PC-9 (cell line): ENCODE results near the gene LHFPL2. TPM values are rescaled to one million over a fixed set of nuclear protein-coding genes. Genes with fewer than 3 reads are reported as not detected.

ENCODE experiments used
- BruUV-seq: library from RNA; stranded (reverse); fragments of 400-500 nt; replicated peaks from 2 replicates; lab custom pipeline; 2021; lab: Mats Ljungman, UMichigan
- CTCF ChIA-PET: fragments of 300-600 bp; sonication (Branson Sonifier 250); formaldehyde crosslinking; loops from one replicate; lab custom pipeline; 2022; ENCODE audit warnings: antibody characterized with exemption; lab: Charles Lee
- POLR2A ChIA-PET: fragments of 300-600 bp; sonication (Branson Sonifier 250); formaldehyde crosslinking; loops from one replicate; lab custom pipeline; 2022; ENCODE audit warnings: antibody characterized with exemption; ENCODE audit not compliant: unreplicated experiment; lab: Charles Lee
- DNase-seq, 2 experiments: peaks; one replicate each; pipeline versions ENCODE4 v3.0.0 to v3.0.0-alpha.2; 2015 to 2022; ENCODE audit warnings: mixed read lengths in 1 of 2
- H2AFZ ChIP-seq: fragments of 200-600 bp; sonication (generic); 2 replicates; pipeline ENCODE4 v1.8.1; 2017; ENCODE audit warnings: antibody characterized with exemption
- H3F3A ChIP-seq: fragments of 200-600 bp; sonication (generic); 2 replicates; pipeline ENCODE4 v1.8.1; 2017; ENCODE audit warnings: antibody characterized with exemption, mild to moderate bottlenecking, low read depth; ENCODE audit not compliant: insufficient read depth
- H3K27ac ChIP-seq: fragments of 200-600 bp; sonication (generic); 2 replicates; pipeline ENCODE4 v1.6.1; 2016; ENCODE audit warnings: mixed run types
- H3K27me3 ChIP-seq: fragments of 200-600 bp; sonication (generic); 2 replicates; pipeline ENCODE4 v1.6.1; 2016; ENCODE audit warnings: low read depth, mixed run types; ENCODE audit not compliant: insufficient read depth
- H3K36me3 ChIP-seq: fragments of 200-600 bp; sonication (generic); 2 replicates; pipeline ENCODE4 v1.6.1; 2016; ENCODE audit warnings: low read depth, mixed run types
- H3K4me1 ChIP-seq: fragments of 200-600 bp; sonication (generic); replicated peaks from 2 replicates; pipeline ENCODE4 v1.6.1; 2016; ENCODE audit warnings: mixed run types; ENCODE audit not compliant: insufficient read depth
- H3K4me2 ChIP-seq: fragments of 200-600 bp; sonication (generic); 2 replicates; pipeline ENCODE4 v1.6.1; 2017; ENCODE audit warnings: mixed run types
- H3K4me3 ChIP-seq: fragments of 200-600 bp; sonication (generic); 2 replicates; pipeline ENCODE4 v1.6.1; 2016; ENCODE audit warnings: mixed run types
- H3K79me2 ChIP-seq: fragments of 200-600 bp; sonication (generic); 2 replicates; pipeline ENCODE4 v1.6.1; 2017; ENCODE audit warnings: low read depth, mixed run types
- H3K9me2 ChIP-seq: fragments of 200-600 bp; sonication (generic); 2 replicates; pipeline ENCODE4 v1.8.1; 2017; ENCODE audit warnings: mild to moderate bottlenecking; ENCODE audit not compliant: insufficient read depth
- H3K9me3 ChIP-seq: fragments of 200-600 bp; sonication (generic); 2 replicates; pipeline ENCODE4 v1.8.1; 2016; ENCODE audit warnings: low read depth; ENCODE audit not compliant: insufficient read depth
- H4K20me1 ChIP-seq: fragments of 200-600 bp; sonication (generic); 2 replicates; pipeline ENCODE4 v1.8.1; 2017; ENCODE audit not compliant: insufficient read depth
- EZH2 ChIP-seq: fragments of 200-600 bp; sonication (generic); IDR thresholded peaks from 2 replicates; pipeline ENCODE4 v1.8.0; 2017; ENCODE audit warnings: antibody characterized with exemption, low read depth
- intact Hi-C: fragments of 100-400 bp; cut with micrococcal nuclease; formaldehyde crosslinking; loops from one replicate; pipeline ENCODE4 v1.10.0; 2022; ENCODE audit not compliant: unreplicated experiment
- total RNA-seq: library from RNA; stranded (reverse); gene quantifications from 2 replicates; pipeline ENCODE4 v1.2.3, GENCODE V29; 2021
- TF ChIP-seq, protein P1 (sequence below): fragments of 200-600 bp; sonication (generic); conservative IDR thresholded peaks from 2 replicates; pipeline ENCODE4 v1.6.1; 2017; ENCODE audit warnings: mixed run types, antibody characterized with exemption, mild to moderate bottlenecking, moderate library complexity

The LHFPL2 gene
- total RNA-seq, 1 experiment from 2014 or later, result 10.1 TPM

- Histone ChIP-seq H3K4me2 (peak overlapping the region; percentile 75), H2AFZ (no peak overlapping the region), H3K9me2 (no peaks in the 10 kb centered on the region), H3K36me3 (no peaks in the 10 kb centered on the region), H4K20me1 (no peaks in the 10 kb centered on the region), H3K27ac (peak overlapping the region; percentile 98), H3K9me3 (no peaks in the 10 kb centered on the region), H3K27me3 (no peaks in the 10 kb centered on the region), H3K79me2 (peaks cover 40% of the 10 kb centered on the region), H3K4me3 (peak overlapping the region; percentile 45; the same call in 1 of the 2 replicates), H3K4me1 (peaks cover 59% of the 10 kb centered on the region), H3F3A (peaks cover 27% of the 10 kb centered on the region)
- no peak for TF ChIP-seq EZH2
- TF ChIP-seq, protein P1, sequence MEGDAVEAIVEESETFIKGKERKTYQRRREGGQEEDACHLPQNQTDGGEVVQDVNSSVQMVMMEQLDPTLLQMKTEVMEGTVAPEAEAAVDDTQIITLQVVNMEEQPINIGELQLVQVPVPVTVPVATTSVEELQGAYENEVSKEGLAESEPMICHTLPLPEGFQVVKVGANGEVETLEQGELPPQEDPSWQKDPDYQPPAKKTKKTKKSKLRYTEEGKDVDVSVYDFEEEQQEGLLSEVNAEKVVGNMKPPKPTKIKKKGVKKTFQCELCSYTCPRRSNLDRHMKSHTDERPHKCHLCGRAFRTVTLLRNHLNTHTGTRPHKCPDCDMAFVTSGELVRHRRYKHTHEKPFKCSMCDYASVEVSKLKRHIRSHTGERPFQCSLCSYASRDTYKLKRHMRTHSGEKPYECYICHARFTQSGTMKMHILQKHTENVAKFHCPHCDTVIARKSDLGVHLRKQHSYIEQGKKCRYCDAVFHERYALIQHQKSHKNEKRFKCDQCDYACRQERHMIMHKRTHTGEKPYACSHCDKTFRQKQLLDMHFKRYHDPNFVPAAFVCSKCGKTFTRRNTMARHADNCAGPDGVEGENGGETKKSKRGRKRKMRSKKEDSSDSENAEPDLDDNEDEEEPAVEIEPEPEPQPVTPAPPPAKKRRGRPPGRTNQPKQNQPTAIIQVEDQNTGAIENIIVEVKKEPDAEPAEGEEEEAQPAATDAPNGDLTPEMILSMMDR, result no peak
- intact Hi-C loops, result loop anchor here (5.0 to 10.0 kb wide), 2 partner anchors 85 to 138 kb away; partner anchors contain the start of gene LHFPL2
- ChIA-PET CTCF (no interaction called here), POLR2A (interaction anchor here (0.5 kb wide), 1 partner anchor 19 kb away, joined by 7 read pairs; no protein-coding TSS in a partner anchor)
- BruUV-seq, result no TSS peak
- DNase-seq, result no peak
Observed at GRCh38 chr5:78509145-78509865, 139.3 kb downstream of the LHFPL2 start.

DNA sequence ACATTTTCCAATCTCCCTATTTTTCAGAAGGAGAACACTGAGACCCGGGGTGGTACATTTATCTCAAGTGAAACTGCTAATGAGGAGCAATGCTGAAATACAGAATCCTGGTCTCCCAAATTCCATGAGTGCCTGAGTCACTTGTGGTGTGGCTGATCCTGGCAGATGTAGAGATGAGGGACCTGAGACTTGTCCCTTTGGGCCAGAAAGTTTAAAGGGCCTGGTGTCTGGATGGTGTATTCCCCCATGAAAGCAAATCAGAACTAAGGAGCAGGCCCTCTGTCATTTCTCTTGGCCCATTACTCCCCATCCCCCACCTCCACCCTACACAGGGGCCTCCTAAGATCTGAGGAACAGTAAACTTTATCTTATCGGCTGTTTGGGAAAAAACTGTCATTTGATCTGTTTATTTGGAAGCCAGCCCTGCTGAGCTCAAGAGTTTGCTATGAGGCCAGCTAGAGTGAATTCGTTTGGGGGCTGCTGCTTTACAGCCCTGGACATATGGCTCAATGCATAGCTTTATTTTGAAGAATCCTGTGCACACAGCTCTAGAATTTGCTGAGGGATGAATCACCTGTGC lies 140.3 kb downstream of the LHFPL2 start:
- Histone ChIP-seq H4K20me1 (no peaks in the 10 kb centered on the region), H3F3A (peaks cover 33% of the 10 kb centered on the region), H3K79me2 (peaks cover 51% of the 10 kb centered on the region), H2AFZ (no peak overlapping the region), H3K9me2 (no peaks in the 10 kb centered on the region), H3K4me1 (peaks cover 69% of the 10 kb centered on the region), H3K36me3 (no peaks in the 10 kb centered on the region), H3K27ac (peak overlapping the region; percentile 98), H3K4me3 (peak overlapping the region; percentile 45; the same call in 1 of the 2 replicates), H3K27me3 (no peaks in the 10 kb centered on the region), H3K9me3 (no peaks in the 10 kb centered on the region), H3K4me2 (peak overlapping the region; percentile 75)
- intact Hi-C loops, result loop anchor here (5.0 to 10.0 kb wide), 2 partner anchors 87 to 139 kb away; partner anchors contain the start of gene LHFPL2
- DNase-seq, result peak; percentile 31 to 73
- ChIA-PET CTCF (no interaction called here), POLR2A (interaction anchor here (0.5 to 0.6 kb wide), 6 partner anchors 12 to 1086 kb away, joined by 3 to 7 read pairs (median 6); no protein-coding TSS in a partner anchor)
- BruUV-seq, result no TSS peak
- TF ChIP-seq, protein P1, result no peak

- H3K27ac ChIP-seq, result peak overlapping the region; percentile 98
- H3K4me1 ChIP-seq, result peaks cover 73% of the 10 kb centered on the region
Observed at GRCh38 chr5:78507531-78507930, 141.0 kb downstream of the LHFPL2 start.

More at GRCh38 chr5:78507531-78507930, 141.0 kb downstream of the LHFPL2 start:
- H4K20me1 ChIP-seq, result no peaks in the 10 kb centered on the region
- H3K27me3 ChIP-seq, result no peaks in the 10 kb centered on the region
- peak overlapping the region; percentile 75 for H3K4me2 ChIP-seq
- ChIA-PET CTCF (no interaction called here), POLR2A (interaction anchor here (0.6 kb wide), 1 partner anchor 1085 kb away, joined by 3 read pairs; no protein-coding TSS in a partner anchor)
- TF ChIP-seq, protein P1, result no peak
- TF ChIP-seq EZH2, result no peak
- peaks cover 58% of the 10 kb centered on the region for H3K79me2 ChIP-seq
- intact Hi-C loops, result loop anchor here (5.0 to 10.0 kb wide), 2 partner anchors 87 to 140 kb away; partner anchors contain the start of gene LHFPL2
- no TSS peak for BruUV-seq
- no peak overlapping the region for H2AFZ ChIP-seq
- no peaks in the 10 kb centered on the region for H3K9me2 ChIP-seq
- H3K9me3 ChIP-seq, result no peaks in the 10 kb centered on the region
- no peak overlapping the region for H3K4me3 ChIP-seq
- H3F3A ChIP-seq, result peaks cover 33% of the 10 kb centered on the region
- DNase-seq, result no peak
- no peaks in the 10 kb centered on the region for H3K36me3 ChIP-seq
